ENCODE results near the gene LSMEM2.
"Not testable (repeated sequence)": the region's sequence is repeated elsewhere in the genome, so short reads cannot be mapped to it uniquely, and the experiment has no call there.

LSMEM2 gene

DNA sequence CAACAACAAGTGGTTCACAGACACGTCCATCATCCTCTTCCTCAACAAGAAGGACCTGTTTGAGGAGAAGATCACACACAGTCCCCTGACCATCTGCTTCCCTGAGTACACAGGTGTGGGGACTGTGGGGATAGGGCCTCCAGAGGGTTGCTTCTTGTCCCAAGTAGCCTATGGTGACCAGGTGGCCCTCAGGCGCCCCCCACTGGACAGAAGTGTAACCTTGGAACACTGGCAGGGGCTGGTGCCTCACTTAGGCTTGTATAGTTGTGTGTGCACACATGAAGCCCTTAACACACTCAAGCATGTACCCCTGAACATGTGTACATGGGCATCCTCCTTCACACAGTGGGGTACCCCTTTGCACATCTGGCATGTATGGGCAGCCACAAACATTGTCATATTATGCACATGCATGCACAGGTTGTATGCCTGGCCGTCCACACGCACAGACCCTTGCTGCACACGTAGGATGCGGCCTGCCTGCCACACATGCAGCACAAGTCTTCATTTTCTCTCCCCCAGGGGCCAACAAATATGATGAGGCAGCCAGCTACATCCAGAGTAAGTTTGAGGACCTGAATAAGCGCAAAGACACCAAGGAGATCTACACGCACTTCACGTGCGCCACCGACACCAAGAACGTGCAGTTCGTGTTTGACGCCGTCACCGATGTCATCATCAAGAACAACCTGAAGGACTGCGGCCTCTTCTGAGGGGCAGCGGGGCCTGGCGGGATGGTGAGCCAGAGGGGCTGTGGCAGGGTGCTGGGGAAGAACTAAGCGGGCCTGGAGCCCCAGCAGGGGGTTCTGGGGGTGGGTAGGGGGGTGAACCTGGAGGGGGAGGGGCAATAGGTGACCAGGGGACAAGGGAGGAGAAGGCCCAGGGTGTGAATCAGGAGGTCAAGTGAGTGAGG, 21.7 kb upstream of the LSMEM2 start:
- Mint-ChIP-seq H3K4me1 (ENCODE audit: low read depth) (peaks cover 8% of the 10 kb centered on the region), H3K4me3 (no peak overlapping the region), H3K9me3 (no peaks in the 10 kb centered on the region), H3K27ac (no peak overlapping the region), H3K27me3 (ENCODE audit: low read depth) (no peaks in the 10 kb centered on the region), H3K36me3 (ENCODE audit: low read depth) (peaks cover 30% of the 10 kb centered on the region)

DNA sequence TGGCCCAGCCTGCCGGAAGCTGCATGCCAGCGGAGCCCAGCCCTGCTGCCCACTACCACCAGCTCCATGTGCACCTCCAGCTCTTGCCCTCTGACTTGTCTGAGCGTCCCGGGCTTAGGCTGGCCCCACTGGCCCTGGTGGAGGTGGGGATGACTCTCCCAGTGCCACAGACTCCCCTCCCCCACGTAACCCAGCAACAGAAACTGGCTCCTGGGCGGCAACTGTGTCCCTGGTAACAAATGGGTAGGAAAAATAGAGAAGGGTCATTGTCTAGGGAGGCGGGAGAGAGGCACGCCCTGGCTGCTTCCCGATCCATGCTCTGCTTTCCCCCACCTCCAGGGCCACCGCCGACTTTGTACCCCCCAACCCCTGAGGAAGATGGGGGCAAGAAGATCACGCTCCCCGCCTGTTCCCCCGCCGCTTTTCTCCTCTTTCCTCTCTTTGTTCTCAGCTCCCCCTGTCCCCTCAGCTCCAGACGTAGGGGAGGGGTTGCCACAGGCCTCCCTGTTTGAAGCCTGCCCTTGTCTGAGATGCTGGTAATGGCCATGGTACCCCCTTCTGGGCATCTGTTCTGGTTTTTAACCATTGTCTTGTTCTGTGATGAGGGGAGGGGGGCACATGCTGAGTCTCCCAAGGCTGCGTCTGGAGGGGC, 20.7 kb upstream of the LSMEM2 start:
- H3K36me3 Mint-ChIP-seq (ENCODE audit: low read depth) = peaks cover 30% of the 10 kb centered on the region
- peak overlapping the region; percentile 24 for H3K27ac Mint-ChIP-seq
- H3K4me1 Mint-ChIP-seq (ENCODE audit: low read depth) = peaks cover 8% of the 10 kb centered on the region
- no peaks in the 10 kb centered on the region for H3K9me3 Mint-ChIP-seq
- H3K4me3 Mint-ChIP-seq = no peak overlapping the region
- H3K27me3 Mint-ChIP-seq (ENCODE audit: low read depth) = no peaks in the 10 kb centered on the region

DNA sequence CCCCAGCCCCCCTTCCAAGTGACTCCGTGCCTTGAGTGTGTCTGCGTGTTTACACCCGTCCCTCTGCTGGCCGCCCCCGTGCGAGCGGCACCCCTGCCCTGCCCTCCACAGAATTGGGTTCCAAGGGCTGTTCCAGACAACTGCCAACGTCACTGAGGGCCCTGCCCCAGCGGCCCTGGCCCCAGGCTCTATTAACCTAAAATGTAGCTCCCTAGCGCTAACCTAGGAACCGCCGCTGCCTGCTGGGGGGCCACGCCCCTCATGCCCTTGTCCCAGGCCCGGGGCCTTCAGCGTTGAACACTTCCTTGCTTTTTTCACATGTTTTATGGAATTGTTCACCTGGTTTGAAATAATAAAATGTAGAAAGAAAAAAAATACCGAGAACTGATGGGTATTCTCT, 19.9 kb upstream of the LSMEM2 start:
- H3K4me3 Mint-ChIP-seq = no peak overlapping the region
- H3K9me3 Mint-ChIP-seq = no peaks in the 10 kb centered on the region
- peaks cover 23% of the 10 kb centered on the region for H3K36me3 Mint-ChIP-seq (ENCODE audit: low read depth)
- H3K27ac Mint-ChIP-seq = no peak overlapping the region
- peaks cover 5% of the 10 kb centered on the region for H3K4me1 Mint-ChIP-seq (ENCODE audit: low read depth)
- no peaks in the 10 kb centered on the region for H3K27me3 Mint-ChIP-seq (ENCODE audit: low read depth)

DNA sequence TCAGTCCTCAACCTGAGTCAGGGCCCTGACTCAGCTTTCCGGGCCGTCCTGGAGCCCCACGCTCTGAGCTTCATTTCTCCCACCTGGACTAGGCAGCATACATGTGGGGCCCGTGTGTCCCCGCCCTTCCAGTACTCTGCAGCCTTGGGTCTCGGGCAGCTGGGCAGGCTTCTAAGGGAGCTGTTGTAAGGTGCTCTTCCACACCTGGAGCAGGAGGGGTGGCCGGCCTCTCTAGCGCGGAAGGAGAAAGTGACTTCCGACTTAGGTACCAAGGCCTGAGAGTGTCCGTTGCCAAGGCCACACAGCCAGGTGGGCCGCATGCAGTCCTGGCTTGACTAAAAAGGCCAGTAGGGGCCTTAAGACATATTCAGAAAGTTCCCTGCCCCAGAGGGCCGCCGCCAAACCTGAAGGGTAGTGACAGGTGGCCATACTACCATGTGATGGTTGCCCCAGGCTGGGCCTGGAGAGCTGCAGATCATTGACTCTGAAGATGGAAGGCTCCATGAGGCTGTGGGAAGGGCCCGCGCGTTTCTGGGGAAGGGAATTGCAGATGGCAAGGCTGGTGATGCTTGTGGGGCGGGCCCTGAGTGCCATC, 19.4 kb upstream of the LSMEM2 start:
- H3K36me3 Mint-ChIP-seq (ENCODE audit: low read depth) = peaks cover 23% of the 10 kb centered on the region
- H3K4me3 Mint-ChIP-seq = peak overlapping the region; percentile 70
- H3K9me3 Mint-ChIP-seq = no peaks in the 10 kb centered on the region

GRCh38 chr3:50260027-50260941, 18.6 kb upstream of the LSMEM2 start:
- Mint-ChIP-seq H3K27me3 (ENCODE audit: low read depth) (no peaks in the 10 kb centered on the region), H3K4me1 (ENCODE audit: low read depth) (peaks cover 5% of the 10 kb centered on the region), H3K36me3 (ENCODE audit: low read depth) (peaks cover 23% of the 10 kb centered on the region), H3K4me3 (peak overlapping the region; percentile 25), H3K27ac (peak overlapping the region; percentile 72), H3K9me3 (no peaks in the 10 kb centered on the region)

More for the DNA sequence above, 19.4 kb upstream of the LSMEM2 start:
- H3K27me3 Mint-ChIP-seq (ENCODE audit: low read depth) = no peaks in the 10 kb centered on the region
- H3K27ac Mint-ChIP-seq = peak overlapping the region; percentile 72
- peaks cover 5% of the 10 kb centered on the region for H3K4me1 Mint-ChIP-seq (ENCODE audit: low read depth)

DNA sequence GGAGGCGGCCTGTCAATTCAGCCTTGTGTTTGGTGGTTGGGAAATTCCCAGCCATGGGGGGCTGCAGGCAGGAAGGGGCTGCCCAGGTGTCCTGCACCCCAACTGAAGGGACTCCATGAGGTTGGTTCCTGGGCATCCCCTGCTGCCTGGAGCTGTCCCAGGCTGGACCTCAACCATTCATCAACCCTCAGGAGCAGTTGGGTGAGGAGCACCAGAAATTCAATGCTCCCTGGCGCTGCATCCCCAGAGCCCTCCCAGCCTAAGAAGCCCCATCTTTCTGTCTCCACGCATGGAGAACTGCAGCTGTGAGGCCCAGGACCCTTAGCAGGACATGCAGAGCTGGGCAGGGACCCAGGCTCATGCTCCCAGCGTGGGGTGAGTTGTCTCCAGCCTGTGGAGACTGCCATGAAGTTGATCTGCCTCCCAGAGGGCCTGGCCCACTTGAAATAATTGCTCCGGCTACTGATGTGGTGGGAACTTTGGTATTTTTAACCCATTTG, 17.9 kb upstream of the LSMEM2 start:
- Mint-ChIP-seq H3K9me3 (no peaks in the 10 kb centered on the region), H3K36me3 (ENCODE audit: low read depth) (peaks cover 23% of the 10 kb centered on the region), H3K27ac (no peak overlapping the region), H3K27me3 (ENCODE audit: low read depth) (no peaks in the 10 kb centered on the region), H3K4me3 (no peak overlapping the region), H3K4me1 (ENCODE audit: low read depth) (peaks cover 5% of the 10 kb centered on the region)

- H3K27me3 Mint-ChIP-seq (ENCODE audit: low read depth) = no peaks in the 10 kb centered on the region
- H3K9me3 Mint-ChIP-seq = no peaks in the 10 kb centered on the region
- H3K4me3 Mint-ChIP-seq = no peak overlapping the region
- H3K27ac Mint-ChIP-seq = no peak overlapping the region
- H3K4me1 Mint-ChIP-seq (ENCODE audit: low read depth) = peaks cover 5% of the 10 kb centered on the region
- H3K36me3 Mint-ChIP-seq (ENCODE audit: low read depth) = peaks cover 18% of the 10 kb centered on the region
These were observed 17.4 kb upstream of the LSMEM2 start for GRCh38 chr3:50261505-50261904.

DNA sequence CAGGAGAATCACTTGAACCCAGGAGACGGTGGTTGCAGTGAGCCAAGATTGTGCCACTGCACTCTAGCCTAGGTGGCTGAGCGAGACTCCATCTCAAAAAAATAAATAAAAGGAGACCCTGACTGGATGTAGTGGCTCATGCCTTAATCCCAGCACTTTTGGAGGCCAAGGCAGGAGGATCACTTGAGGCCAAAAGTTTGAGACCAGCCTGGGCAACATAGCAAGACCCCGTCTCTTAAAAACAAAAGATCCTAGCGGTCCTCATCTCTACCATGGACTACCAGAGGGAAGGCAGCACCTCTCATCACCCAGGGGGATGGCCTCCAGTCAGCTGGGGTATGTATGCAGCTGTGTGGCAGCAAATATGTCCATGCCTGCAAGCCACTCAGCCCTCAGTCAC, 16.7 kb upstream of the LSMEM2 start:
- H3K27me3 Mint-ChIP-seq (ENCODE audit: low read depth); H3K4me1 Mint-ChIP-seq (ENCODE audit: low read depth); H3K27ac Mint-ChIP-seq; H3K9me3 Mint-ChIP-seq; H3K4me3 Mint-ChIP-seq: not testable (repeated sequence)
- H3K36me3 Mint-ChIP-seq (ENCODE audit: low read depth) = peaks cover 12% of the 10 kb centered on the region

DNA sequence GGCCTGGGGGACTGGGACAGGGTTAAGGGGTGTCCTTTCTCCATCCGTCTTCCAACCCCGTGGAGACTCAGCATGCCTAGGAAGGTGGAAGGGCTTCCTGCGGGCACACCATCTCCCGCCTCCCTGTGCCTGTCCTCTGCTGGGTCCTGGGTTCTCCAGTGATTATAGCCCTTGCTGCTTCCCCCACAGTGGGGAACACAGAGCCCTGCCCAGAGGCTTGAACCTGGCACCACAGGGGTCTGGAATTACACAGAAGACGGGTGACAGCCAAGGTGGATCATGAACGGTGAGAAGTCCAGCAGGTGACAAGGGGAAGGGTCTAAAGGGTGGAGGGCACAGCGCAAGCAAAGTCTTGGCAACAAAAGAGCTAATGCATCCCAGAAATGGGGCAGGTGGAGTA, 16.1 kb upstream of the LSMEM2 start:
- Mint-ChIP-seq H3K4me3 (no peak overlapping the region), H3K27ac (no peak overlapping the region), H3K9me3 (no peaks in the 10 kb centered on the region), H3K27me3 (ENCODE audit: low read depth) (peaks cover 4% of the 10 kb centered on the region), H3K36me3 (ENCODE audit: low read depth) (peaks cover 8% of the 10 kb centered on the region), H3K4me1 (ENCODE audit: low read depth) (peaks cover 5% of the 10 kb centered on the region)

DNA sequence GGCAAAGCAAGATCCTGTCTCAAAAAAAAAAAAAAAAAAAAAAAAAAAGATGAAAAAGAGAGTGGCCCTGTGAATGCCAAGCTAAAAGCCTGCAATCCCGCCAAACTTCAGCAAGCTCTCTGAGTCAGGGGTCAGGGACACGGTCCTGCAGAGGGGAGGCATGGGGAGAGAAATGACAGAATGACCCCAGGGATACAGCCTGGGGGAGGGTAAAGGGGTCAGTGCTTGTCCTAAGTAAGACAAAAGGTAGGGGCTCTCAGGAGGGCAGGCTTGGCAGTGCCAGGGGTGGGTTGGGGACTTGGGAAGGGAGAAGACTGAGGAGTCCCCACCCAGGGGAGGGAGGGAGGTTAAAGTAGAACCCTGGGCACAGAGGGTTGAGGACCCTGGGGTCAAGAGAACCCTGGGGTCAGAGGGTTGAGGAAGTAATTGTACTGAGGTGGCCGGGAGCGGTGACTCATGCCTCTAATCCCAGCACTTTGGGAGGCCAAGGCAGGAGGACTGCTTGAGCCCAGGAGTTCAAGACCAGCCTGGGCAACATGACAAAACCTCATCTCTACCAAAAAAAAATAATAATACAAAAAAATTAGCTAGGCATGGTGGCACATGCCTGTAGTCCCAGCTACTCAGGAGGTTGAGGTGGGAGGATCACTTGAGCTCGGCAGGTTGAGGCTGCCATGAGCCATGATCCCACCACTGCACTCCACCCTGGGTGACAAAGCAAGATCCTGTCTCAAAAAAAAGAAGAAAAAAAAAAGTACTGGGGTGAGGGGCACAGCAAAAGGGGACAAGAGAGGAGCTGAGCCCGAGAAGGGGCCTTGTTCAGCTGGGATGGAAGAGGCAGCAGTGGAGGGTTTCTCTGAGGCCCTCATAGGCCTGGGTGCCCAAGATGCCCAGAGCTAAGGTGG, 15.2 kb upstream of the LSMEM2 start:
- peaks cover 5% of the 10 kb centered on the region for H3K4me1 Mint-ChIP-seq (ENCODE audit: low read depth)
- H3K36me3 Mint-ChIP-seq (ENCODE audit: low read depth) = peaks cover 3% of the 10 kb centered on the region
- no peaks in the 10 kb centered on the region for H3K9me3 Mint-ChIP-seq
- no peak overlapping the region for H3K27ac Mint-ChIP-seq
- no peak overlapping the region for H3K4me3 Mint-ChIP-seq
- peaks cover 14% of the 10 kb centered on the region for H3K27me3 Mint-ChIP-seq (ENCODE audit: low read depth)

GRCh38 chr3:50264383-50264963, 14.4 kb upstream of the LSMEM2 start:
- Mint-ChIP-seq H3K9me3 (no peaks in the 10 kb centered on the region), H3K4me1 (ENCODE audit: low read depth) (peaks cover 3% of the 10 kb centered on the region), H3K27ac (no peak overlapping the region), H3K27me3 (ENCODE audit: low read depth) (peaks cover 14% of the 10 kb centered on the region), H3K4me3 (no peak overlapping the region), H3K36me3 (ENCODE audit: low read depth) (no peaks in the 10 kb centered on the region)

- peaks cover 14% of the 10 kb centered on the region for H3K27me3 Mint-ChIP-seq (ENCODE audit: low read depth)
- H3K4me1 Mint-ChIP-seq (ENCODE audit: low read depth) = no peaks in the 10 kb centered on the region
- no peak overlapping the region for H3K27ac Mint-ChIP-seq
- H3K36me3 Mint-ChIP-seq (ENCODE audit: low read depth) = no peaks in the 10 kb centered on the region
- H3K4me3 Mint-ChIP-seq = no peak overlapping the region
- no peaks in the 10 kb centered on the region for H3K9me3 Mint-ChIP-seq
These were observed 13.9 kb upstream of the LSMEM2 start for GRCh38 chr3:50264964-50265485.

DNA sequence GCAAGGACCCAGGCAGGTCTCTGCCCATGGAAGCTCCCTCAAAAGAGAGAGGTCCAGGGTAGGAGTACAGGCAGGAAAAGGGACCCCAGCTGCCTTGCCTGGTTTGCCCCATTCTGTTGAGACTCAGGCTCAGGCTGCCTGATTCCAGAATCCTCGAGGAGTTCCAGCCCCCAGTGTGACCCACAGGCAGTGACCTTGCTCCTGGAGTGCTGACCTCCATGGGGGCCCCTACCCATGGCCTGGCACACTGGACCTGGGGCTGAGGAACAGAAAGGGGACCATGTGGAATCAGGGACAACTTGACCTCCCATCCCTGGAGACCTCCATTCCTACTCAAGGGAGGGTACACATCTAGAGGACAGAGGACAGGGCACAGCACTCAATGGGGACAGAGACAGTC, 13.3 kb upstream of the LSMEM2 start:
- no peaks in the 10 kb centered on the region for H3K9me3 Mint-ChIP-seq
- H3K4me1 Mint-ChIP-seq (ENCODE audit: low read depth) = no peaks in the 10 kb centered on the region
- no peaks in the 10 kb centered on the region for H3K36me3 Mint-ChIP-seq (ENCODE audit: low read depth)
- peaks cover 14% of the 10 kb centered on the region for H3K27me3 Mint-ChIP-seq (ENCODE audit: low read depth)
- H3K27ac Mint-ChIP-seq = no peak overlapping the region
- H3K4me3 Mint-ChIP-seq = no peak overlapping the region

Data from T-helper 1 cell treated with Interleukin-12 subunit alpha and Interleukin-12 subunit beta and Interleukin-4 antibody, amounts not matched to agents 30 μg/mL and 1 μg/mL, for 36 hours (primary cell).